Measurements from ENCODE around the gene KIAA0753.
"Not testable (repeated sequence)": the region's sequence is repeated elsewhere in the genome, so short reads cannot be mapped to it uniquely, and the experiment has no call there.

Gene KIAA0753

GRCh38 chr17:6580625-6581024 lies 59.9 kb downstream of the KIAA0753 start:
- H3K36me3 ChIP-seq (ENCODE audit: insufficient read depth, low read length), result peaks cover 65% of the 10 kb centered on the region

GRCh38 chr17:6578491-6578890 lies 62.0 kb downstream of the KIAA0753 start:
- H3K27ac ChIP-seq (ENCODE audit: low read depth, low read length), result no peak overlapping the region
- H3K4me1 ChIP-seq (ENCODE audit: control insufficient read depth, insufficient read depth, low read length, unreplicated experiment), result peaks cover 19% of the 10 kb centered on the region
- H2AFZ ChIP-seq (ENCODE audit: low read length, unreplicated experiment), result no peak overlapping the region
- no peaks in the 10 kb centered on the region for H3K79me2 ChIP-seq (ENCODE audit: control insufficient read depth, insufficient read depth, low read length, unreplicated experiment)
- peaks cover 44% of the 10 kb centered on the region for H3K36me3 ChIP-seq (ENCODE audit: insufficient read depth, low read length)
- H3K27me3 ChIP-seq (ENCODE audit: insufficient read depth, low read length), result no peaks in the 10 kb centered on the region
- no peak overlapping the region for H3K4me3 ChIP-seq (ENCODE audit: low read depth, low read length)

More at GRCh38 chr17:6580625-6581024, 59.9 kb downstream of the KIAA0753 start:
- no peaks in the 10 kb centered on the region for H3K27me3 ChIP-seq (ENCODE audit: insufficient read depth, low read length)
- H3K27ac ChIP-seq (ENCODE audit: low read depth, low read length), result no peak overlapping the region
- no peaks in the 10 kb centered on the region for H3K79me2 ChIP-seq (ENCODE audit: control insufficient read depth, insufficient read depth, low read length, unreplicated experiment)
- peaks cover 4% of the 10 kb centered on the region for H3K4me1 ChIP-seq (ENCODE audit: control insufficient read depth, insufficient read depth, low read length, unreplicated experiment)
- H2AFZ ChIP-seq (ENCODE audit: low read length, unreplicated experiment), result no peak overlapping the region
- H3K4me3 ChIP-seq (ENCODE audit: low read depth, low read length), result no peak overlapping the region

DNA sequence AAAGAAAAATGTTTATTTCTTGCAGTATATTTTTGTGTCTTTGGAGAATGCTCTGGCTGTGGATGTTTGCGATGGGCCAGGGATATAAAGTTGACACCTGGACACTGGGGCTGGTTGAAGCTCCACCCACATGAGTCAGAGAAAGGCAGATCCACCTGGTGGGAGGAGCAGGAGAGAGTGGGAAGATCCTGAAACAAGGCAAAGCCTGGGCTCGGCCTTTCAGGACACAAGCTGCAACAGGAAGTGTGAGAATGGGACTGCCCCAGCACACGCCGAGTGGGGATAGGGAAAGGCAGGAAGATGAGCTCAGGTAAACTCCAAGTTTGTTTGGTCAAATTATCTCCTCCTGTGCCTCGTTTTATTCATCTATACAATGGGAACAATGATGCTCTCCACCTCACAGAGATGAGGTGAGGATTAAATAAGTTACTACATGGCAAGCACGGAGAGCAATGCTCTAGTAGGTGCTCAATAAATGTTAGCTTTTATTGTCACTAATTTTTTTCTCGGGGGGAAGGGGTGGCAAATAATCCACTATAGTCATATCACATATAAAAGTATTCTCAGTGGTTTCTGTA lies 62.7 kb downstream of the KIAA0753 start:
- peaks cover 37% of the 10 kb centered on the region for H3K36me3 ChIP-seq (ENCODE audit: insufficient read depth, low read length)
- H3K4me1 ChIP-seq (ENCODE audit: control insufficient read depth, insufficient read depth, low read length, unreplicated experiment), result peaks cover 19% of the 10 kb centered on the region
- no peak overlapping the region for H2AFZ ChIP-seq (ENCODE audit: low read length, unreplicated experiment)
- no peak overlapping the region for H3K4me3 ChIP-seq (ENCODE audit: low read depth, low read length)
- no peak overlapping the region for H3K27ac ChIP-seq (ENCODE audit: low read depth, low read length)
- H3K27me3 ChIP-seq (ENCODE audit: insufficient read depth, low read length), result no peaks in the 10 kb centered on the region
- no peaks in the 10 kb centered on the region for H3K79me2 ChIP-seq (ENCODE audit: control insufficient read depth, insufficient read depth, low read length, unreplicated experiment)

GRCh38 chr17:6576038-6576785 lies 64.3 kb downstream of the KIAA0753 start:
- no peaks in the 10 kb centered on the region for H3K79me2 ChIP-seq (ENCODE audit: control insufficient read depth, insufficient read depth, low read length, unreplicated experiment)
- no peak overlapping the region for H2AFZ ChIP-seq (ENCODE audit: low read length, unreplicated experiment)
- peak overlapping the region; percentile 47; the same call in 1 of the 2 replicates for H3K27ac ChIP-seq (ENCODE audit: low read depth, low read length)
- peaks cover 19% of the 10 kb centered on the region for H3K4me1 ChIP-seq (ENCODE audit: control insufficient read depth, insufficient read depth, low read length, unreplicated experiment)
- no peak overlapping the region for H3K4me3 ChIP-seq (ENCODE audit: low read depth, low read length)
- no peaks in the 10 kb centered on the region for H3K27me3 ChIP-seq (ENCODE audit: insufficient read depth, low read length)
- H3K36me3 ChIP-seq (ENCODE audit: insufficient read depth, low read length), result peaks cover 22% of the 10 kb centered on the region

GRCh38 chr17:6575596-6575988 lies 64.9 kb downstream of the KIAA0753 start:
- no peak overlapping the region for H2AFZ ChIP-seq (ENCODE audit: low read length, unreplicated experiment)
- H3K4me3 ChIP-seq (ENCODE audit: low read depth, low read length), result no peak overlapping the region
- peak overlapping the region; percentile 47 for H3K27ac ChIP-seq (ENCODE audit: low read depth, low read length)
- no peaks in the 10 kb centered on the region for H3K27me3 ChIP-seq (ENCODE audit: insufficient read depth, low read length)
- peaks cover 21% of the 10 kb centered on the region; the same call in 1 of the 2 replicates for H3K36me3 ChIP-seq (ENCODE audit: insufficient read depth, low read length)
- peaks cover 19% of the 10 kb centered on the region for H3K4me1 ChIP-seq (ENCODE audit: control insufficient read depth, insufficient read depth, low read length, unreplicated experiment)
- no peaks in the 10 kb centered on the region for H3K79me2 ChIP-seq (ENCODE audit: control insufficient read depth, insufficient read depth, low read length, unreplicated experiment)

GRCh38 chr17:6574687-6575595 lies 65.6 kb downstream of the KIAA0753 start:
- Histone ChIP-seq H3K79me2 (ENCODE audit: control insufficient read depth, insufficient read depth, low read length, unreplicated experiment) (no peaks in the 10 kb centered on the region), H2AFZ (ENCODE audit: low read length, unreplicated experiment) (no peak overlapping the region), H3K4me3 (ENCODE audit: low read depth, low read length) (peak overlapping the region; percentile 38; the same call in 1 of the 2 replicates), H3K27ac (ENCODE audit: low read depth, low read length) (peak overlapping the region; percentile 47), H3K36me3 (ENCODE audit: insufficient read depth, low read length) (peaks cover 21% of the 10 kb centered on the region; the same call in 1 of the 2 replicates), H3K27me3 (ENCODE audit: insufficient read depth, low read length) (no peaks in the 10 kb centered on the region), H3K4me1 (ENCODE audit: control insufficient read depth, insufficient read depth, low read length, unreplicated experiment) (peaks cover 19% of the 10 kb centered on the region)

- Histone ChIP-seq H3K27ac (ENCODE audit: low read depth, low read length) (no peak overlapping the region), H3K4me3 (ENCODE audit: low read depth, low read length) (no peak overlapping the region), H3K79me2 (ENCODE audit: control insufficient read depth, insufficient read depth, low read length, unreplicated experiment) (no peaks in the 10 kb centered on the region), H3K4me1 (ENCODE audit: control insufficient read depth, insufficient read depth, low read length, unreplicated experiment) (peaks cover 19% of the 10 kb centered on the region), H3K27me3 (ENCODE audit: insufficient read depth, low read length) (no peaks in the 10 kb centered on the region), H2AFZ (ENCODE audit: low read length, unreplicated experiment) (no peak overlapping the region), H3K36me3 (ENCODE audit: insufficient read depth, low read length) (peaks cover 21% of the 10 kb centered on the region; the same call in 1 of the 2 replicates)
These were observed 66.4 kb downstream of the KIAA0753 start for GRCh38 chr17:6573982-6574686.

DNA sequence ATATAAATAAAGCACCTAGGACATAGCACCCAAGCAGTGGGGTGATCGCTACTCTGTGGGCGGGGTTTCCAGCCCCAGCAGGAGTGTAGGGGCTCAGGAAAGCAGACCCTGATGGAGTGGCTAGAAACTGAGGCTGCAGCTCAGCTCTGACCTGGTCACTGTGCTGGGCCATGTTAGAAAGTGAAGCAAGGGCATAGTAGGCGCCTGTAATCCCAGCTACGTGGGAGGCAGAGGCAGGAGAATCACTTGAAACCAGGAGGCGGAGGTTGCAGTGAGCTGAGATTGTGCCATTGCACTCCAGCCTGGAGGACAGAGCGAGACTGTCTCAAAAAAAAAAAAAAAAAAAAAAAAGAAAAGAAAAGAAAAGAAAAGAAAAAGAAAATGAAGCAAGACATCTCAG lies 67.0 kb downstream of the KIAA0753 start:
- peaks cover 19% of the 10 kb centered on the region for H3K4me1 ChIP-seq (ENCODE audit: control insufficient read depth, insufficient read depth, low read length, unreplicated experiment)
- H3K27ac ChIP-seq (ENCODE audit: low read depth, low read length); H3K4me3 ChIP-seq (ENCODE audit: low read depth, low read length): not testable (repeated sequence)

DNA sequence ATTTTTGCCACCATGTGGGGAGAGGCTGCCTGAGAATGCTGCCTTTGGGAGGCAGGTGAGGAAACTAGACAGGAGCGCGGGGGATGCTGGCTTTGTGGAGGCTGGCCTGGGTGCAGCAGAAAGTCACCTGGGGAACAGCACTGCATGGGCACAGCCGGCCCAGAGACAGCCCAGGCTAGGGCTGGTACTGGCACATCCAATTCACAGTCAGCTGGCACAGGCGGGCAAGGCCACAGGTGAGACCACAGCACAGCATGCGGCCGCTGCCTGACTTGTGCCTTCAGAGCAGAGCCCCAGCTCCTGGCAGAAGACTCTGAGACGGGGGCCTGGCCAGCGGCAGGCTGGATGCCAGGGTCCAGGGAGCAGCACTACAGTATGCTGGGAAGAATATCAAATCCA lies 67.5 kb downstream of the KIAA0753 start:
- H3K27ac ChIP-seq (ENCODE audit: low read depth, low read length), result no peak overlapping the region
- no peak overlapping the region for H3K4me3 ChIP-seq (ENCODE audit: low read depth, low read length)
- no peak overlapping the region for H2AFZ ChIP-seq (ENCODE audit: low read length, unreplicated experiment)
- H3K4me1 ChIP-seq (ENCODE audit: control insufficient read depth, insufficient read depth, low read length, unreplicated experiment), result peaks cover 19% of the 10 kb centered on the region
- H3K36me3 ChIP-seq (ENCODE audit: insufficient read depth, low read length), result peaks cover 9% of the 10 kb centered on the region; the same call in 1 of the 2 replicates
- no peaks in the 10 kb centered on the region for H3K27me3 ChIP-seq (ENCODE audit: insufficient read depth, low read length)
- no peaks in the 10 kb centered on the region for H3K79me2 ChIP-seq (ENCODE audit: control insufficient read depth, insufficient read depth, low read length, unreplicated experiment)

More for the DNA sequence above, 67.0 kb downstream of the KIAA0753 start:
- H3K79me2 ChIP-seq (ENCODE audit: control insufficient read depth, insufficient read depth, low read length, unreplicated experiment); H2AFZ ChIP-seq (ENCODE audit: low read length, unreplicated experiment); H3K27me3 ChIP-seq (ENCODE audit: insufficient read depth, low read length): not testable (repeated sequence)
- peaks cover 15% of the 10 kb centered on the region; the same call in 1 of the 2 replicates for H3K36me3 ChIP-seq (ENCODE audit: insufficient read depth, low read length)

GRCh38 chr17:6571452-6571781 lies 69.1 kb downstream of the KIAA0753 start:
- Histone ChIP-seq H3K4me1 (ENCODE audit: control insufficient read depth, insufficient read depth, low read length, unreplicated experiment) (peaks cover 19% of the 10 kb centered on the region), H3K79me2 (ENCODE audit: control insufficient read depth, insufficient read depth, low read length, unreplicated experiment) (no peaks in the 10 kb centered on the region), H3K27ac (ENCODE audit: low read depth, low read length) (no peak overlapping the region), H3K27me3 (ENCODE audit: insufficient read depth, low read length) (no peaks in the 10 kb centered on the region), H3K36me3 (ENCODE audit: insufficient read depth, low read length) (no peaks in the 10 kb centered on the region), H3K4me3 (ENCODE audit: low read depth, low read length) (no peak overlapping the region), H2AFZ (ENCODE audit: low read length, unreplicated experiment) (no peak overlapping the region)
